Nephron progenitor cell (in vitro differentiated cells): ENCODE data around the gene CDK15.
A peak's percentile ranks its signal among the peaks of the same experiment; 100 is the strongest.

Source experiments
- DNase-seq: peaks from one replicate; pipeline ENCODE4 v3.0.0; 2021
- H3K27ac Mint-ChIP-seq: 2 replicates; pipeline ENCODE4 v1.8.0; 2021; ENCODE audit warnings: mild to moderate bottlenecking, moderate library complexity, mixed read lengths
- H3K27me3 Mint-ChIP-seq: 2 replicates; pipeline ENCODE4 v1.8.0; 2021; ENCODE audit warnings: mild to moderate bottlenecking, low read depth, mixed read lengths; ENCODE audit not compliant: poor library complexity
- H3K36me3 Mint-ChIP-seq: 2 replicates; pipeline ENCODE4 v1.8.0; 2021; ENCODE audit warnings: low read depth, mixed read lengths
- H3K4me1 Mint-ChIP-seq: 2 replicates; pipeline ENCODE4 v1.8.0; 2021; ENCODE audit warnings: mixed read lengths
- H3K4me3 Mint-ChIP-seq: 2 replicates; pipeline ENCODE4 v1.8.0; 2021; ENCODE audit warnings: mild to moderate bottlenecking, moderate library complexity, mixed read lengths
- H3K9me3 Mint-ChIP-seq: 2 replicates; pipeline ENCODE4 v1.8.0; 2021; ENCODE audit warnings: mild to moderate bottlenecking, moderate library complexity, mixed read lengths
- CTCF ChIP-seq: fragments of 200-600 bp; sonication (generic); IDR thresholded peaks from 2 replicates; pipeline ENCODE4 v1.5.0; 2021; ENCODE audit warnings: antibody characterized with exemption

Gene CDK15

GRCh38 chr2:201765799-201766198, 40.5 kb upstream of the CDK15 start:
- H3K27ac Mint-ChIP-seq, result no peak overlapping the region
- H3K27me3 Mint-ChIP-seq, result no peaks in the 10 kb centered on the region
- TF ChIP-seq CTCF, result no peak
- peaks cover 31% of the 10 kb centered on the region for H3K36me3 Mint-ChIP-seq
- DNase-seq, result no peak
- no peak overlapping the region for H3K4me3 Mint-ChIP-seq
- H3K4me1 Mint-ChIP-seq, result no peaks in the 10 kb centered on the region
- peaks cover 7% of the 10 kb centered on the region for H3K9me3 Mint-ChIP-seq

- no peak for DNase-seq
- peaks cover 7% of the 10 kb centered on the region for H3K9me3 Mint-ChIP-seq
- H3K27ac Mint-ChIP-seq, result peak overlapping the region; percentile 16
- no peaks in the 10 kb centered on the region for H3K27me3 Mint-ChIP-seq
- peaks cover 21% of the 10 kb centered on the region for H3K36me3 Mint-ChIP-seq
- no peak for TF ChIP-seq CTCF
- H3K4me1 Mint-ChIP-seq, result no peaks in the 10 kb centered on the region
- no peak overlapping the region for H3K4me3 Mint-ChIP-seq
These were observed 37.4 kb upstream of the CDK15 start for GRCh38 chr2:201768918-201769317.

- TF ChIP-seq CTCF, result no peak
- H3K4me1 Mint-ChIP-seq, result no peaks in the 10 kb centered on the region
These were observed 36.5 kb upstream of the CDK15 start for GRCh38 chr2:201769666-201770373.

GRCh38 chr2:201773990-201774389, 32.3 kb upstream of the CDK15 start:
- H3K9me3 Mint-ChIP-seq, result no peaks in the 10 kb centered on the region

More at GRCh38 chr2:201769666-201770373, 36.5 kb upstream of the CDK15 start:
- H3K9me3 Mint-ChIP-seq, result peaks cover 7% of the 10 kb centered on the region
- H3K4me3 Mint-ChIP-seq, result no peak overlapping the region
- DNase-seq, result no peak
- no peaks in the 10 kb centered on the region for H3K27me3 Mint-ChIP-seq
- H3K36me3 Mint-ChIP-seq, result peaks cover 18% of the 10 kb centered on the region
- H3K27ac Mint-ChIP-seq, result no peak overlapping the region

GRCh38 chr2:201774546-201774945, 31.8 kb upstream of the CDK15 start:
- Mint-ChIP-seq H3K27ac (no peak overlapping the region), H3K27me3 (no peaks in the 10 kb centered on the region), H3K4me3 (no peak overlapping the region), H3K36me3 (no peaks in the 10 kb centered on the region), H3K4me1 (peaks cover 18% of the 10 kb centered on the region), H3K9me3 (no peaks in the 10 kb centered on the region)
- no peak for DNase-seq
- TF ChIP-seq CTCF, result no peak

More at GRCh38 chr2:201773990-201774389, 32.3 kb upstream of the CDK15 start:
- Mint-ChIP-seq H3K4me3 (no peak overlapping the region), H3K4me1 (peaks cover 15% of the 10 kb centered on the region), H3K27ac (no peak overlapping the region), H3K27me3 (no peaks in the 10 kb centered on the region), H3K36me3 (no peaks in the 10 kb centered on the region)
- no peak for TF ChIP-seq CTCF
- DNase-seq, result no peak

GRCh38 chr2:201775326-201775725, 31.0 kb upstream of the CDK15 start:
- Mint-ChIP-seq H3K4me1 (peaks cover 26% of the 10 kb centered on the region), H3K27ac (no peak overlapping the region)
- TF ChIP-seq CTCF, result no peak

More at GRCh38 chr2:201775326-201775725, 31.0 kb upstream of the CDK15 start:
- Mint-ChIP-seq H3K4me3 (no peak overlapping the region), H3K9me3 (no peaks in the 10 kb centered on the region), H3K27me3 (no peaks in the 10 kb centered on the region), H3K36me3 (no peaks in the 10 kb centered on the region)
- no peak for DNase-seq
